ENCODE data around the gene SLC6A19. TPM values are rescaled to one million over a fixed set of nuclear protein-coding genes. Genes with fewer than 3 reads are reported as not detected.
A peak's percentile ranks its signal among the peaks of the same experiment; 100 is the strongest.
"Not testable (repeated sequence)": the region's sequence is repeated elsewhere in the genome, so short reads cannot be mapped to it uniquely, and the experiment has no call there.

The SLC6A19 gene
- polyA plus RNA-seq, 4 donors = 0.78 to 70.8 (median 42.4) TPM

DNA sequence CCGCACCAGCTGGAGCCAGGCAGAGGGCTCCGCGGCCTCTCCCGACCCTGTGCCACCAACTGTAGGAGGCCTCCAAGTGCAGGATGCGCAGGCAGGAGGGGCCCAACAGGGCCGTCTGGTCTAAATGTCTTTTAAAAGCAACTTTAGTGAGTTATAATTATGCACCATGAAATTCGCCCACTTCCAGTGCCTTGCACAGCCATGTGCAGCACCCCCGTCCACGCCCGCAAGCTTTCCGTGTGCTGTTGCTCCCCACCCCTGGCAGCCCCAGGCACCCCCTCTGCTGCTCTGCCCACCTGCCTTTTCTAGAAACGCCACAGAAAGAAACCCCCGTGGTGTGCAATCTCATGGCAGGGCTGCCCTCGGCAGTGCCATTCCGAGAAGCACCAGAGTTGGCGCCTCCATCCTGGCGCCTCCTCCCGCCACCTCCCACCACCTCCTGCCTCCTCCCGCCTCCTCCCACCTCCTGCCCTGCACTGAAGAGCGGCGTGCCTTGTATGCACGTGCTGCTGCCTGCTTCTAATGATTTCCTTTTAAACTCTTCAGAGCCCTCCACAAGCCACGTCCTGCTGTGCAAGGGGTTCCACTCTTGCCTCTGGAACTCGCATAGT, 16.3 kb downstream of the SLC6A19 start:
- DNase-seq (ENCODE audit: low read depth in 4 of 4, low spot score in 3 of 4) = no peak

DNA sequence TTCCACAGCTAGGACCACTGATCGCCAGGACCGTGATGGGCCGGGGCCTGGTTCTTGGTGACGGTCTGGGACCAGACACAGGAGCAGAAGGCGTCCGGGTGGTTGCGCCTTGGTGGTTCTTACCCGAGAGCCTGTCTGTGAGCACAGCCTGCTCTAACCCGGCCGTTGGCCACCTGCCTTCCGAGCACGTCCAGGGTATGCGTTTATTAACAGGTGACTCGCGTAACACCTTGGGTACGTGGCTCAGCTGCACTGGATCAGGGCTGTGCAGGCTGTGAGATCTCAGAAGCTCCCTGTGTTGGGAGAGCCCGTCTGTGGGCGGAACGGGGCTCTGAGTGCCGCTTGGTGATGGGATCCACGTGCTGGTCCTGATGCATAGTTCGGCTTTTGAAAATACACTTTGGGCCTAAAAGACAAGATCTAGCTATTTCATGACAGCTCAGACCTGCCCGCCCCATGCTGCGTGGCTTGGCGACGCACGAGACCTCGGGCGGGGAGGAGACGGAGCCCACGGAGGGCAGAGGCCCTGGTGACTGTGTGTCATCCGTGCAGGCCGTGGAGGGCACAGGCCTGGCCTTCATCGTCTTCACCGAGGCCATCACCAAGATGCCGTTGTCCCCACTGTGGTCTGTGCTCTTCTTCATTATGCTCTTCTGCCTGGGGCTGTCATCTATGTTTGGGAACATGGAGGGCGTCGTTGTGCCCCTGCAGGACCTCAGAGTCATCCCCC, 17.1 kb downstream of the SLC6A19 start:
- no peak for DNase-seq (ENCODE audit: low read depth in 4 of 4, low spot score in 3 of 4)

DNA sequence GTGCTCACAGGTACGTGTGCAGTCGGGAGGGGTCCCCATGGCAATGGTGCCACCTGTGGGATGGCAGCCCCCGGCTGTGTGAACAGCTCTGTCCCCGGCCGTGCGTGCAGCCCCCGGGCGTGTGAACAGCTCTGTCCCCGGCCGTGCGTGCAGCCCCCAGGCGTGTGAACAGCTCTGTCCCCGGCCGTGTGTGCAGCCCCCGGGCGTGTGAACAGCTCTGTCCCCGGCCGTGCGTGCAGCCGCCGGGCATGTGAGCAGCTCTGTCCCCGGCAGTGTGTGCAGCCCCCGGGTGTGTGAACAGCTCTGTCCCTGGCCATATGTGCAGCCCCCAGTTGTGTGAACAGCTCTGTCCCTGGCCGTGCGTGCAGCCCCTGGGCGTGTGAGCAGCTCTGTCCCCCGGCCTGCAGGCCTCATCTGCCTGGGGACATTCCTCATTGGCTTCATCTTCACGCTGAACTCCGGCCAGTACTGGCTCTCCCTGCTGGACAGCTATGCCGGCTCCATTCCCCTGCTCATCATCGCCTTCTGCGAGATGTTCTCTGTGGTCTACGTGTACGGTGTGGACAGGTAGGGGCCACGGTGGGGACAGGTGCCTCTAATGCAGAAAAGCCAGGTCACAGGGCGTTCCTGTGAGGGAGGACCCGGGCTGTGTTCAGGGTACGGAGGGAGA, 17.8 kb downstream of the SLC6A19 start:
- DNase-seq (ENCODE audit: low read depth in 4 of 4, low spot score in 3 of 4) = no peak

DNA sequence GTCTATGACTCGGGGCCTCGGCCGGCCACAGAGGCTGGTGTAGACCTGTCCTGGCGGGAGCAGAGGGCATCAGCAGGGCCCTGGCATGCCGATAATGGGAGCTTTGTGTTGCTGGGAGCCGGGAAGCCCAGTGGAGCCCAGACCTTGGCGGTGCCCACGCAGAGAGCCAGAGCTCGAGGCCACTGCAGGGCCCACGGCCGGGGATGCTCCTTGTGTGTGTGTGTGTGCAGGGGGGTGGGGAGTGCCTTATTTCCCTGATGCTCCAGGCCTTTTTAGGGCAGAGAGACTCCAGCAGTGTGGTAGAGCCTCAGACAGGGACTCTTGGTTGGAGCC, 18.3 kb downstream of the SLC6A19 start:
- no peak for DNase-seq (ENCODE audit: low read depth in 4 of 4, low spot score in 3 of 4)

DNA sequence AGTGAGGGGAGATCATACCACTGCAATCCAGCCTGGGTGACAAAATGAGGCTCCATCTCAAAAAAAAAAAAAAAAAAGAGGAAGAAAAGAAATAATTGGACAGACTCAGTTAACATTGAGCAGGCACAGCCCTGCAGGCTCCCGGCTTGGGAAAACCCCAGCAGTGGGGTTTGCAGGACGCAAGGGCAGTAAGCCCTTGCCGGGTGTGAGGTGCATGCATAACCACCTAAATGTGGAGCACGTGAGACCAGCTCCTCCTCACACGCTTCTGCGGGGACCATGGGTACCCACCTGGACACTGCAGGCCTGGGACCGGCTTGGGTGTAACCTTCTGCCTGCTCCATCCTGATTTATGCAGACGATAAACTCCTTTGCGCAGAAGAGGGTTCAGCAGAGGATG, 19.0 kb downstream of the SLC6A19 start:
- DNase-seq (ENCODE audit: low read depth in 4 of 4, low spot score in 3 of 4) = no peak

DNA sequence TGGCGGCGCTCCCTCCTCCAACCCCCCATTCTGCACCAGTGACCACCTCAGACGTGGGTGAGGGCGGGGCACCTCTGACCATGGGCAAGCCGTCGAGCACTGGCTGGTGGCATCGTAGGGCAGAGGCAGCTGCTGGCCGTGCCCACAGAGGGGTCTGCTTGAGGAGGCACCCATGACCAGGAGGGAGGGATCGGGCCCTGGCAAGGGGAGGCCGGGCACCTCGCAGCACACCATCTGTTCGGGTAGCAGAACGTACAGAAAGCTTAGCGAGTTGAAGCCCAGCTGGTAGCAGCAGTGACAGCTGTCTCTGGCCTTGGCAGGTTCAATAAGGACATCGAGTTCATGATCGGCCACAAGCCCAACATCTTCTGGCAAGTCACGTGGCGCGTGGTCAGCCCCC, 19.4 kb downstream of the SLC6A19 start:
- no peak for DNase-seq (ENCODE audit: low read depth in 4 of 4, low spot score in 3 of 4)

DNA sequence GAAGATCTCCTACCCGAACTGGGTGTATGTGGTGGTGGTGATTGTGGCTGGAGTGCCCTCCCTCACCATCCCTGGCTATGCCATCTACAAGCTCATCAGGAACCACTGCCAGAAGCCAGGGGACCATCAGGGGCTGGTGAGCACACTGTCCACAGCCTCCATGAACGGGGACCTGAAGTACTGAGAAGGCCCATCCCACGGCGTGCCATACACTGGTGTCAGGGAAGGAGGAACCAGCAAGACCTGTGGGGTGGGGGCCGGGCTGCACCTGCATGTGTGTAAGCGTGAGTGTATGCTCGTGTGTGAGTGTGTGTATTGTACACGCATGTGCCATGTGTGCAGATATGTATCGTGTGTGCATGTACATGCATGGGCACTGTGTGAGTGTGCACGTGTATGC, 20.3 kb downstream of the SLC6A19 start:
- DNase-seq (ENCODE audit: low read depth in 4 of 4, low spot score in 3 of 4) = no peak

DNA sequence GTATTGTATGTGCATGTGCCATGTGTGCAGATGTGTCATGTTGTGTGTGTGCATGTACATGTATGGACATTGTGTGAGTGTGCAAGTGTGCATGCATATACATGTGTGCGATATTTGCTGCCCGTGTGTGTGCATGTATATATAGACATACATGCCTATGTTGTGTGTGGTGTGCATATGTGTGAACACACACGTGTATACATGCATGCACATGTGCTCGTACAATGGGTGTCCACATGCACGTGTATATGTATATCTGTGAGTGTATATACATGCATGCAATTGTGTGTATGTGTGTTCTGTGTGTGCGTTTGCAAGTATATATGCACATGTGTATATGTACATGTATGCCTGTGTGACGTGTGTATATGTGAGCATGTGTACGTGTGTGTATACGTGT, 20.8 kb downstream of the SLC6A19 start:
- no peak for DNase-seq (ENCODE audit: low read depth in 4 of 4, low spot score in 3 of 4)

DNA sequence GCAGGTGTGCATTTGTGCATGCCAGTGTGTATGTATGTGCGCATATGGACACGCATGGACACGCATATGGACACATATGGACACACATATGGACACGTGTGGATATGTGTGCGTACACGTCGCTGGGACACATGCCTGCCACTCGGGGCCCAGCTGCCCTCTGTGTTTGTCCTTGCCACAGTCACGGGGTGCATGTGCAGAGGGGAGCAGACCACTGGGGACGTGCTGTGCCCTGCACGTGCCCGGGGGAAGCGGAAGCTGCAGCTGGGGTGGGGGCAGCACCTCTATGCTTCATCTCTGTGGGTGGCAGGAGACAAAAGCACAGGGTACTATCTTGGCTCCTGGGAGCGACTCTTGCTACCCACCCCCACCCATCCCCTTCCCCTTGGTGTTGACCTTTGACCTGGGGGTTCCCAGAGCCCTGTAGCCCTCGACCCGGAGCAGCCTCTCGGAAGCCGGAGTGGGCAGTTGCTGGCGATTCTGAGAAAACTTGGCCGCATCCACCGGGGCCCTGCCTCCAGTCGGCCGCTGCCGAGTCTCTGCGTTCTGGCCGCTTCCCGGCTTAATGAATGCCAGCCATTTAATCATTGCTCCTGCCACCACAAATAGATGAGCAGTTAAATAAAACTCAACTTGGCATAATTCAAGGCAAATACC, 21.4 kb downstream of the SLC6A19 start:
- DNase-seq (ENCODE audit: low read depth in 4 of 4, low spot score in 3 of 4) = no peak

DNA sequence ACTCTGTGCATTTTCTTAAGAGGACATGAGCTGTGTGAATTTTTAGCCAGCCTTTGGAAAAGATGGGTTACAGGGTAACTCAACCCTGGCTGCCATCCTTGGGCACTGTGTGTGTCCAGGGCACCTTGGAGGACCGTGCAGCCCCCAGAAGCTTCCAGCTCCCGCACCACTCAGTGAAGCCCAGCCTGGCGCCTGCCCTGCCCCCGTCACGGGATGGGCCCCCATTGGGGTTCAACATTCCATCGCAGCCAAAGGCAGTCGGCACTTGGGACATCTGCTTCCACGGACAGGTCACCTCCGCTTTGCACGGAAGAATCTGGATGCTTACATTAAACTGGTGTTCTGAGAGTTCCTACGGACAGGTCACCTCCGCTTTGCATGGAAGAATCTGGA, 21.9 kb downstream of the SLC6A19 start:
- DNase-seq (ENCODE audit: low read depth in 4 of 4, low spot score in 3 of 4) = no peak

DNA sequence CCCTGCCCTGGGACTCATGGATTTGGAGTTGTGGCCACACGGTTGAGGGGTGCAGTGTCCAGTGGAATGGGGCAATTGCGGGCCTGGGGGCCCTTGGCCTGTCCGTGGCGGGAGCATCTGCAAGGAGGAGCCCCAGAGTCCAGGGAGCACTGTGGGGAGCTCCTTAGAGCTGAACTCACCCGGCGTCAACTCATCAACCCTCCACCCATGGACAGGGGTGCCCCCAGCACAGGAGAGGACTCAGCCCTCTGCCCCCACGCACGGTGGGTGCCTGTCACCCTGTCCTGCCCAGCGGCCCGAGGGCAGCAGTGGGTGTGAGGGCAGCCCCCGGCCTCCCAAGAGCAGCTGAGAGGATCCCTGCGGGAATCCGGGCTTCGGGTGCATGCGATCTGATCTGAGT, 23.2 kb downstream of the SLC6A19 start:
- no peak for DNase-seq (ENCODE audit: low read depth in 4 of 4, low spot score in 3 of 4)

DNA sequence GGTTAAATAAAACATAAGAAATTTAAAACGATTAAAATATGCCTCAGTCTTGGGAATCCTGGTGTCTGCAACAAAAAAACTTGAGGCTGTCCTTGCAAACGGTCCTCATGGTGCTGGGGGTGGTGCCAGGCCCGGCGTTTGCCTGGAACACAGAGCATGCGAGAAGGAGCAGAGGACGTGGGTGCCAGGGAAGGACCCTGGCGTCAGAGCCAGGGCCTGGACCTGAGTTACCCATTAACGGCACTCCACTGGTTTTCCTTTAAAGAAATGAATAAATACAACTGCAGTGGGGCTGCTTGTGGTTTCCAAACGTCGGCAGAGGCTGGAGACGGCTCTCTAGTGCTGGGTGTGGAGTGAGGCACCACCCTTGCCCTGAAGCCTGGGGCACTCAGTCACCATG, 23.7 kb downstream of the SLC6A19 start, which contains the start of gene SLC6A18:
SLC6A18 (plus strand) TSS at position 301 of the 400 bp plus-strand sequence; CDS start at position 398, 97 bp downstream.
- no peak for DNase-seq (ENCODE audit: low read depth in 4 of 4, low spot score in 3 of 4)

DNA sequence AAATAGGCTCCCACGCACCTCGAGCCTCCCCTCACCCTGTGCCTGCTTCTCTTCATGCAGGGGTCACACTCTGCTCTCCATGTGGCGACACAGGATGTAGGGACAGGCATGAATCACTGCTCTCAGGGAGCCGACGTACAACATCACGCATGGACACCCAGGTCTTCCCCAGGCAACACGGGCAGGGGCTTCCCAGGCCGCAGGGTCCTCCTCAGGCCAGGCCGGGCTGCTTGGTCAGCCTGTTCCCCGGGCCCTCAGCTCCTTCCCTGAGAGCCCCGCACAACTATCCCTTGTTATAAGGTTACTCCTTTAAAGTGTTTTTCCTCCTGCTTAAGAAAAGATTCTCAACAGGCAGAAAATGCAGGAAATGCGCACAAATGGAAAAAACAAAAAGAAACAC, 24.8 kb downstream of the SLC6A19 start:
- DNase-seq (ENCODE audit: low read depth in 4 of 4, low spot score in 3 of 4) = no peak

DNA sequence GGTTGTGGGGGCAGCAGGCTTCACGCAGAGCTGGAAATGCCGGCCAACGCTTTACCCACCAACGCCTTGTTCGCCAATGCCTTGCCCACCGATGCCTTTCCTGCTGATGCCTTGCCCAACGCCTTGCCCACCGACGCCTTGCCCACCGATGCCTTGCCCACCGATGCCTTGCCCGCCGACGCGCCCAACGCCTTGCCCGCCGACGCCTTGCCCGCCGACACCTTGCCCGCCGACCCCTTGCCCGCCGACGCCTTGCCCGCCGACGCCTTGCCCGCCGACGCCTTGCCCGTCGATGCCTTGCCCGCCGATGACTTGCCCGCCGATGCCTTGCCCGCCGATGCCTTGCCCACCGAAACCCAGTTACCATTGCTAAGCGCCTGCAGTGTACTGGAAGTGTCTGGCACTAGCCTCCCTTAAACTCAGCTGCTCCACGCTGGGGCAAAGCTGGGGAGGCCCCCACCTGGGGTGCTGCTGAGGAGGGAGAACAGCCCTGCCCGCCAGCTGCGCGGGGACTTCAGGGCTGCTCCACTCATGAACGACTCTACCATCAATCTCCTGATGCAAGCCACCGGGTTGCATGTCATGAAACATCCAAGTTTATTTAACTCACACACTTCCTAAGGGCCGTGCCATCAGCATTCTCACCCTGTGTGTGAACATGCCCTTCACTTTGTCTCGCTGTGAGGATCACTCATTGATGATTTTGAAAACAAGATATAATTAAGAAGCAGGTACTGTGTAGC, 25.6 kb downstream of the SLC6A19 start:
- DNase-seq (ENCODE audit: low read depth in 4 of 4, low spot score in 3 of 4) = no peak

DNA sequence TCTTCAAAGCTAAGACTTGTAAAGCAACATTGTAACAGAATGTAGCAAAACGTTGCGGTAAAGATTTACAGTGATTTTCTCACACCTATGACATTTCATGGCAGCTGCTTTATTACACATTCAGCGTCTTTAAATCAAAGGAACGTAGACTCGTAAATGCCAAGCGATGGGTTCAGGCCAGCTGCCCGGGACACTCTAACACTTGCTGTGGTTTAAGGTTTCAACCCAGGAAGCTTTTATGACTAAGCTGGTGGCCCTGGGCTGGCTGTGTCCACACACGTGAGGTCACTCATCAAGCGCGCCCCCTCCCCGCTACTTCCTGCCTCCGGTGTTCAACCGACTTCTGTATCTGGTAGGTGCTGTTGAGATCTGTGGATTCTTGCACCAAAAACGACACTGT, 26.3 kb downstream of the SLC6A19 start:
- peak in 2 of 4 donors; percentile 44 to 66 for DNase-seq (ENCODE audit: low read depth in 4 of 4, low spot score in 3 of 4)

DNA sequence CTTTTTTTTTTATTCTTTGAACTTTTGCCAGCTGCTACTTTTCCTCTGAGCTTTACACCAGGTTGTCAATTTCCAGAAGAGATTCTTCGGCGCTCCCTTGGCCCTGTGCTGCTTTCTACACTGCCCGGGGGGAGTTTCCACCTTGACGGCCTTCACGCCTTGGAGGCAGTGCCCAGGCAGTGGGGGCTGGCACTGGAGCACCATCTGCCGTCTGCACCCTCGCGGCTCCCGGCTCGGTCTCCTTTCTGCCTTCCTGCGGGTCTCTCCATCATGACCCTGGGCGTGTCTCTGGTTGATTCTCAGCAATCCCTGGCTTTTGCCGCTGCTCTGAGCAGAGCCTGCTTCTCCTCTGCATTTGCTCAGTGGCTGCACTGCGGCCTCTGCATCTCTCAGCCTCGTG, 26.7 kb downstream of the SLC6A19 start:
- DNase-seq (ENCODE audit: low read depth in 4 of 4, low spot score in 3 of 4) = no peak

DNA sequence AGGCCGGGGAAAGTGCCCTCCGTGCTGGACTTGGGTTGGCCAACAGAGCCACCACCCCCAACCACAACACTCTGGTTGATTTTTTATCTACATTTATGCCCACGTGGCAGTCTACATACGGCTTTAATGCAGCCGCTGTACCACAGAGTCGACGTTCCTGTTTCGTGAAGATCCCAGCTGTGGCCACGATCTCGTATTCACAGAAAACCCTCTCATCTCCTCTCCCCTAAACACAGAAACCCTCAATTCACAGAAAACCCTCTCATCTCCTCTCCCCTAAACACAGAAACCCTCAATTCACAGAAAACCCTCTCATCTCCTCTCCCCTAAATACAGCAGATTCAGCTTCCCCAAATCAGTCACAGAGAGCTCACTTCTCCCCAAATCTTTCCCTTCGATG, 27.6 kb downstream of the SLC6A19 start:
- DNase-seq (ENCODE audit: low read depth in 4 of 4, low spot score in 3 of 4) = not testable (repeated sequence)

DNA sequence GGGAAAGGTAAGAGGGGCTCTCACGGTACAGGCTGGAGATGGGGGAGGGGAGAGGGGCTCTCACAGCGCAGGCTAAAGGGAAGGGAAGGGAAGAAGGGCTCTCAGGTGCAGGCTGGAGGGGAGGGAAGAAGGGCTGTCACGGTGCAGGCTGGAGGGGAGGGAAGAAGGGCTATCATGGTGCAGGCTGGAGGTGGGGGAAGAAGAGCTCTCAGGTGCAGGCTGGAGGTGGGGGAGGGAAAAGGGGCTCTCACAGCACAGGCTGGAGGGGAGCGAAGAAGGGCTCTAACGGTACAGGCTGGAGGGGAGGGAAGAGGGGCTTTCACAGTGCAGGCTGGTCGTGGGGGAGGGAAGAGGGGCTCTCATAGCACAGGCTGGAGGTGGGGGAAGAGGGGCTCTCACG, 28.4 kb downstream of the SLC6A19 start:
- no peak for DNase-seq (ENCODE audit: low read depth in 4 of 4, low spot score in 3 of 4)

DNA sequence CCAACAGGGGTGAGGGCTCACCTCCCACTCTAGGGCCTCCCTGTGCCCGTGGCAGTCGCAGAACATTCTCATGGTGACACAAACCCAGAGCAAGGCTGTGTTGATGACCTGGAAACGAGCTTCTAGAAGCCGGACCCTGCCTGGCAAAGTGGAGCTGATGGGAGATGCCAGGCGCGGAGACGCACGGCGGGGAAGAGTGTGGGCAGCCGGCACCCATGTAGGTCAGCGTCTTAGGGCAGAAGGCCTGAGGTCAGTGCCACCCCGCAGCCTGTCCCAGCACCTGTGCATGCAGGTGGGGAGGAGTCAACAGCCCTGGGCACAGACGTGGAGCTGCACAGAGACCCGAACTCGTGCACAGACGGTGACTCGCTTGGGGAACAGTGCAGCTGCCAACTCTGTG, 29.2 kb downstream of the SLC6A19 start:
- no peak for DNase-seq (ENCODE audit: low read depth in 4 of 4, low spot score in 3 of 4)

DNA sequence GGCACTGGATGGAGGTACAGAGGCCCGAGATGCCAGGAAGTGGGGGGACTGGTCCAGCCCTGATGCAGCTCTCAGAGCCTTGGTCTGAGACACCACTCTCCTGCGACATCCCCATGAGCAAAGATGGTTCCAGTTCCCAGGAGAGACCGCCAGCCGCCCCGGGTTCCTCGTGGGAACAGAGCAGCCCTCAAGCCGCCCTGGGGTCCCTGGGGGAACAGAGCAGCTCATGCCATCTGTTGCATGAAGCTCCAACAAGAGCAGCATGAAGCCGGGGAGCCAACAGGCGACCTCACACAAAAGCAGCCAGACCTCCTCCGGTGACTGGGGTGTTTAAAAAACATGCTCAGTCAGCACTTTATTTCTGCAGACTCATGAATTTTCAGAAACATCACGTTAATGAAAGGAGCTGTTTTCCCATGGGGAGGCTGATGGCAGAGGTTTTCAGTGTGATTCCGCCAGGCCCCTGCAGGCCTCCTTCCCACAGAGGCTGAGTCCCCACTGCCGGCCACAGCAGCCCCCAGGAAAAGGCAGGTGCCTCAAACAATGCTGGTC, 30.0 kb downstream of the SLC6A19 start:
- DNase-seq (ENCODE audit: low read depth in 4 of 4, low spot score in 3 of 4) = no peak

DNA sequence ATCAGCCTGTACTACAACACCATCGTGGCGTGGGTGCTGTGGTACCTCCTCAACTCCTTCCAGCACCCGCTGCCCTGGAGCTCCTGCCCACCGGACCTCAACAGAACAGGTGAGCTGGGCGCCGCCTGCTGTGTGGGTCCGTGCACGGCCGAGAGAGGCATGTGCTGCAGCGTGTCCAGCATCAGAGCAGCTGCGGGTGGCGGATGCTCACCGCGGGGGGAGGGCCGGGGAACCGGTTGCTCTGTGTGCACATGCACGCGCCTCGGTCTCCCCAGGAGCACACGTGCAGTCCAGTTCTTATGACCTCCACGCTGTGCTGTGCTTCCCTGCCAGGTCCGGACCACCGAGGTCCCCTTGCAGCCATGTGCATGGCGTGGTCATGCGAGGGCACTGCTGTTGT, 31.4 kb downstream of the SLC6A19 start:
- no peak for DNase-seq (ENCODE audit: low read depth in 4 of 4, low spot score in 3 of 4)
